ENCODE results near the gene SFXN3. TPM values are rescaled to one million over a fixed set of nuclear protein-coding genes. Genes with fewer than 3 reads are reported as not detected.
A peak's percentile ranks its signal among the peaks of the same experiment; 100 is the strongest.

Gene SFXN3
- total RNA-seq, 1 experiment from 2014 or later: 5.6 TPM

DNA sequence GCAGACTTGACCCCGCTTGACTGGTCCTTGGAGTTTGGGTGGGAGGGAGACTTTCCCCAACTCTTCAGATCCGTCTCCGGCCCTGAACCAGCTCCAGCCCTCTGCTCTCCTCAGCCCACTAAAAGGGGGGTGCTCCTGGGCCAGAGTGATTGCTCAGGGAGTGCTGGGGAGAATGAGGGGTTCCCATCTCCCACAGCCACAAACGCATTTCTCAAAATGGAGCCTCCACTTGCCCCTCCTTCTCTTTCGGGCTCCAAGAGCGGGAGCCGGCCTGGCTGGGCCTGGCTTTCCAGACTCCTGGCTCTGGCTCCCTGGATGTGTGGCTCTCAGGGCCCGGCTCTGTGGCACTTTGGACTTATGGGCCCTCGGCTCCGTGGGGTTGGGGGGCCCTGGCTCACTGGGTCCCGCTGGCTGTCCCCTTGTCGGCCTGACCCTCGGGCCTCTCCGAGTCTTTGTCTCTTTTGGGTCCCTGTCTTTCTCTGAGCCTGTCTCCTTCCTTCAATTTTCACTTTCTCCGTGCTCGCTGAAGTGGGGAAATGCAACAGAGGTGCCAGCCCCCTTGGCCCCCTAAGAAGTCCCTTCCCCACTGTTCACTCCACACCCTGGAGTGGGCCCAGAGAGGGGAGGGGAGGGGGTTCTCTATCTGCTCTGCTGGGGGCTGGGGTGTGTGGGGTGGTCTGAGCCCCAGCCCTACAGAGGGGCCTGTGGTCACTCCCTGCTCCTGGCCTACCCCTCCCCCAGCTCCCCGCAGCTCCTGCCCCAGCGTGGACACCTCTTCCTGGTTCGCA, 30.7 kb upstream of the SFXN3 start:
- POLR2A ChIA-PET: no interaction called here
- DNase-seq (ENCODE audit: low spot score) (no peak), ATAC-seq (no peak)

DNA sequence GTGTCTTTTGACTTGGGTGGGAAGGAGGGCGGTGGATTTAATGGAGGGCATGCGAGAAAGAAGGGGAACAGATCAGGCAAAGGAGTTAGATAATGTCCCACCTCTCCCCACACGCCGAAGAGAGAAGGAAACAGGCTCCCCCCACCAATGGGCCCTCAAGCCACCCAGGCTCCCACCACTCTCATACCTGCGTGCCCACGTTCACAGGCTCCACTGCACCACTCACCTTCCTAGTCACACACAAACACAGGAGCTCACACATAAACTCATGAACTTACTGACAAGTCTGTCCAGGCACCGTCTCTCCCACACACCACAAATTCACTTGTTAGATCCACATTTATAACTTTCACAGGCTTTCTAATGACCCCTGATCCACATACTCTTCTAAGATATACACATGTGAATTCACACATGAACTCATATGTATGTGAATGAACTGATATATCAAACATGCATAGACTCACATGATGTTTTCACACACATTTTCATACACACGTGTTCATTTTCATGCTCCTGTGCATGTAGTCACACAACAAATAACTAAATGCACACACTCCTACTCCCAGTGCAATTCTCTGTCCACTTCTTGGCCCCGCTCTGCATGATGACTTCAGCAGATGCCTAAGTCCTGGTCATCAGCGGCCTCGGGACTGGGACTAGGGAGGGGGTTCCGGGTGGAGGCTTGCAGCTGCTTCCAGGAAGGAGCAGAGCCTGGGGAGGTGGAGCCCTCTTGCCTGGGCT, 29.9 kb upstream of the SFXN3 start:
- CTCF ChIA-PET: interaction anchor here (0.6 to 13.4 kb wide), 4 partner anchors 8 to 1737 kb away, joined by 3 to 277 read pairs (median 138); no protein-coding TSS in a partner anchor
- H3K27me3 Mint-ChIP-seq (ENCODE audit: low read depth): no peaks in the 10 kb centered on the region
- H3K9me3 Mint-ChIP-seq: no peaks in the 10 kb centered on the region
- TF ChIP-seq, protein P1, sequence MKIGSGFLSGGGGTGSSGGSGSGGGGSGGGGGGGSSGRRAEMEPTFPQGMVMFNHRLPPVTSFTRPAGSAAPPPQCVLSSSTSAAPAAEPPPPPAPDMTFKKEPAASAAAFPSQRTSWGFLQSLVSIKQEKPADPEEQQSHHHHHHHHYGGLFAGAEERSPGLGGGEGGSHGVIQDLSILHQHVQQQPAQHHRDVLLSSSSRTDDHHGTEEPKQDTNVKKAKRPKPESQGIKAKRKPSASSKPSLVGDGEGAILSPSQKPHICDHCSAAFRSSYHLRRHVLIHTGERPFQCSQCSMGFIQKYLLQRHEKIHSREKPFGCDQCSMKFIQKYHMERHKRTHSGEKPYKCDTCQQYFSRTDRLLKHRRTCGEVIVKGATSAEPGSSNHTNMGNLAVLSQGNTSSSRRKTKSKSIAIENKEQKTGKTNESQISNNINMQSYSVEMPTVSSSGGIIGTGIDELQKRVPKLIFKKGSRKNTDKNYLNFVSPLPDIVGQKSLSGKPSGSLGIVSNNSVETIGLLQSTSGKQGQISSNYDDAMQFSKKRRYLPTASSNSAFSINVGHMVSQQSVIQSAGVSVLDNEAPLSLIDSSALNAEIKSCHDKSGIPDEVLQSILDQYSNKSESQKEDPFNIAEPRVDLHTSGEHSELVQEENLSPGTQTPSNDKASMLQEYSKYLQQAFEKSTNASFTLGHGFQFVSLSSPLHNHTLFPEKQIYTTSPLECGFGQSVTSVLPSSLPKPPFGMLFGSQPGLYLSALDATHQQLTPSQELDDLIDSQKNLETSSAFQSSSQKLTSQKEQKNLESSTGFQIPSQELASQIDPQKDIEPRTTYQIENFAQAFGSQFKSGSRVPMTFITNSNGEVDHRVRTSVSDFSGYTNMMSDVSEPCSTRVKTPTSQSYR (CRISPR knock-in tag; IDR thresholded peaks at IDR 0.05): no peak
- TF ChIP-seq MYBL2 (CRISPR knock-in tag; IDR thresholded peaks at IDR 0.05) (no peak), ZNF219 (CRISPR knock-in tag; IDR thresholded peaks at IDR 0.05; ENCODE audit: borderline replicate concordance) (no peak), FOXJ3 (CRISPR knock-in tag; IDR thresholded peaks at IDR 0.05; ENCODE audit: borderline replicate concordance) (no peak), SP1 (CRISPR knock-in tag; conservative IDR thresholded peaks at IDR 0.05) (no peak), ELF4 (CRISPR knock-in tag; IDR thresholded peaks at IDR 0.05; ENCODE audit: low read depth) (no peak)
- TF ChIP-seq, protein P2, sequence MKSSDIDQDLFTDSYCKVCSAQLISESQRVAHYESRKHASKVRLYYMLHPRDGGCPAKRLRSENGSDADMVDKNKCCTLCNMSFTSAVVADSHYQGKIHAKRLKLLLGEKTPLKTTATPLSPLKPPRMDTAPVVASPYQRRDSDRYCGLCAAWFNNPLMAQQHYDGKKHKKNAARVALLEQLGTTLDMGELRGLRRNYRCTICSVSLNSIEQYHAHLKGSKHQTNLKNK (CRISPR knock-in tag; IDR thresholded peaks at IDR 0.05): no peak
- TF ChIP-seq, protein P3, sequence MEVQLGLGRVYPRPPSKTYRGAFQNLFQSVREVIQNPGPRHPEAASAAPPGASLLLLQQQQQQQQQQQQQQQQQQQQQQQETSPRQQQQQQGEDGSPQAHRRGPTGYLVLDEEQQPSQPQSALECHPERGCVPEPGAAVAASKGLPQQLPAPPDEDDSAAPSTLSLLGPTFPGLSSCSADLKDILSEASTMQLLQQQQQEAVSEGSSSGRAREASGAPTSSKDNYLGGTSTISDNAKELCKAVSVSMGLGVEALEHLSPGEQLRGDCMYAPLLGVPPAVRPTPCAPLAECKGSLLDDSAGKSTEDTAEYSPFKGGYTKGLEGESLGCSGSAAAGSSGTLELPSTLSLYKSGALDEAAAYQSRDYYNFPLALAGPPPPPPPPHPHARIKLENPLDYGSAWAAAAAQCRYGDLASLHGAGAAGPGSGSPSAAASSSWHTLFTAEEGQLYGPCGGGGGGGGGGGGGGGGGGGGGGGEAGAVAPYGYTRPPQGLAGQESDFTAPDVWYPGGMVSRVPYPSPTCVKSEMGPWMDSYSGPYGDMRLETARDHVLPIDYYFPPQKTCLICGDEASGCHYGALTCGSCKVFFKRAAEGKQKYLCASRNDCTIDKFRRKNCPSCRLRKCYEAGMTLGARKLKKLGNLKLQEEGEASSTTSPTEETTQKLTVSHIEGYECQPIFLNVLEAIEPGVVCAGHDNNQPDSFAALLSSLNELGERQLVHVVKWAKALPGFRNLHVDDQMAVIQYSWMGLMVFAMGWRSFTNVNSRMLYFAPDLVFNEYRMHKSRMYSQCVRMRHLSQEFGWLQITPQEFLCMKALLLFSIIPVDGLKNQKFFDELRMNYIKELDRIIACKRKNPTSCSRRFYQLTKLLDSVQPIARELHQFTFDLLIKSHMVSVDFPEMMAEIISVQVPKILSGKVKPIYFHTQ (CRISPR knock-in tag; IDR thresholded peaks at IDR 0.05): no peak
- TF ChIP-seq, protein P4, sequence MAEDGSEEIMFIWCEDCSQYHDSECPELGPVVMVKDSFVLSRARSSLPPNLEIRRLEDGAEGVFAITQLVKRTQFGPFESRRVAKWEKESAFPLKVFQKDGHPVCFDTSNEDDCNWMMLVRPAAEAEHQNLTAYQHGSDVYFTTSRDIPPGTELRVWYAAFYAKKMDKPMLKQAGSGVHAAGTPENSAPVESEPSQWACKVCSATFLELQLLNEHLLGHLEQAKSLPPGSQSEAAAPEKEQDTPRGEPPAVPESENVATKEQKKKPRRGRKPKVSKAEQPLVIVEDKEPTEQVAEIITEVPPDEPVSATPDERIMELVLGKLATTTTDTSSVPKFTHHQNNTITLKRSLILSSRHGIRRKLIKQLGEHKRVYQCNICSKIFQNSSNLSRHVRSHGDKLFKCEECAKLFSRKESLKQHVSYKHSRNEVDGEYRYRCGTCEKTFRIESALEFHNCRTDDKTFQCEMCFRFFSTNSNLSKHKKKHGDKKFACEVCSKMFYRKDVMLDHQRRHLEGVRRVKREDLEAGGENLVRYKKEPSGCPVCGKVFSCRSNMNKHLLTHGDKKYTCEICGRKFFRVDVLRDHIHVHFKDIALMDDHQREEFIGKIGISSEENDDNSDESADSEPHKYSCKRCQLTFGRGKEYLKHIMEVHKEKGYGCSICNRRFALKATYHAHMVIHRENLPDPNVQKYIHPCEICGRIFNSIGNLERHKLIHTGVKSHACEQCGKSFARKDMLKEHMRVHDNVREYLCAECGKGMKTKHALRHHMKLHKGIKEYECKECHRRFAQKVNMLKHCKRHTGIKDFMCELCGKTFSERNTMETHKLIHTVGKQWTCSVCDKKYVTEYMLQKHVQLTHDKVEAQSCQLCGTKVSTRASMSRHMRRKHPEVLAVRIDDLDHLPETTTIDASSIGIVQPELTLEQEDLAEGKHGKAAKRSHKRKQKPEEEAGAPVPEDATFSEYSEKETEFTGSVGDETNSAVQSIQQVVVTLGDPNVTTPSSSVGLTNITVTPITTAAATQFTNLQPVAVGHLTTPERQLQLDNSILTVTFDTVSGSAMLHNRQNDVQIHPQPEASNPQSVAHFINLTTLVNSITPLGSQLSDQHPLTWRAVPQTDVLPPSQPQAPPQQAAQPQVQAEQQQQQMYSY (CRISPR knock-in tag; IDR thresholded peaks at IDR 0.05): no peak
- TF ChIP-seq, protein P5, sequence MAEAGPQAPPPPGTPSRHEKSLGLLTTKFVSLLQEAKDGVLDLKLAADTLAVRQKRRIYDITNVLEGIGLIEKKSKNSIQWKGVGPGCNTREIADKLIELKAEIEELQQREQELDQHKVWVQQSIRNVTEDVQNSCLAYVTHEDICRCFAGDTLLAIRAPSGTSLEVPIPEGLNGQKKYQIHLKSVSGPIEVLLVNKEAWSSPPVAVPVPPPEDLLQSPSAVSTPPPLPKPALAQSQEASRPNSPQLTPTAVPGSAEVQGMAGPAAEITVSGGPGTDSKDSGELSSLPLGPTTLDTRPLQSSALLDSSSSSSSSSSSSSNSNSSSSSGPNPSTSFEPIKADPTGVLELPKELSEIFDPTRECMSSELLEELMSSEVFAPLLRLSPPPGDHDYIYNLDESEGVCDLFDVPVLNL (CRISPR knock-in tag; IDR thresholded peaks at IDR 0.05; ENCODE audit: borderline replicate concordance, low read depth): no peak
- ATAC-seq: no peak
- H3K4me1 Mint-ChIP-seq: peaks cover 23% of the 10 kb centered on the region
- POLR2A ChIA-PET: no interaction called here
- H3K36me3 Mint-ChIP-seq: peaks cover 11% of the 10 kb centered on the region
- peak overlapping the region; percentile 55 for H3K27ac Mint-ChIP-seq
- no peak for DNase-seq (ENCODE audit: low spot score)
- peak overlapping the region; percentile 85 for H3K4me3 Mint-ChIP-seq

More for the DNA sequence above, 30.7 kb upstream of the SFXN3 start:
- H3K4me3 Mint-ChIP-seq: peak overlapping the region; percentile 85
- CTCF ChIA-PET: interaction anchor here (0.6 to 13.4 kb wide), 5 partner anchors 9 to 1738 kb away, joined by 3 to 277 read pairs (median 6); no protein-coding TSS in a partner anchor
- no peak for TF ChIP-seq SMAD4 (CRISPR knock-in tag; IDR thresholded peaks at IDR 0.05)
- peak; percentile 66; the same call in 1 of the 2 replicates for TF ChIP-seq ZNF121 (CRISPR knock-in tag; IDR thresholded peaks at IDR 0.05)
- no peaks in the 10 kb centered on the region for H3K27me3 Mint-ChIP-seq (ENCODE audit: low read depth)
- H3K4me1 Mint-ChIP-seq: peaks cover 25% of the 10 kb centered on the region
- no peaks in the 10 kb centered on the region for H3K9me3 Mint-ChIP-seq
- peaks cover 7% of the 10 kb centered on the region for H3K36me3 Mint-ChIP-seq
- peak overlapping the region; percentile 84 for H3K27ac Mint-ChIP-seq

Measured in WTC11 (cell line).